ENCODE data around the gene ANAPC7.
"Not testable (repeated sequence)": the region's sequence is repeated elsewhere in the genome, so short reads cannot be mapped to it uniquely, and the experiment has no call there.

ANAPC7 gene

GRCh38 chr12:110348431-110349059 lies 55.0 kb downstream of the ANAPC7 start:
- DNase-seq (ENCODE audit: low spot score), result no peak

- no peak for DNase-seq (ENCODE audit: low spot score)
Observed at GRCh38 chr12:110347767-110348166, 55.7 kb downstream of the ANAPC7 start.

- no peak for DNase-seq (ENCODE audit: low spot score)
Observed at GRCh38 chr12:110345963-110346362, 57.5 kb downstream of the ANAPC7 start.

GRCh38 chr12:110345176-110345661 lies 58.3 kb downstream of the ANAPC7 start:
- DNase-seq (ENCODE audit: low spot score), result peak; percentile 76

GRCh38 chr12:110344657-110345056 lies 58.9 kb downstream of the ANAPC7 start:
- no peak for DNase-seq (ENCODE audit: low spot score)

GRCh38 chr12:110343736-110344555 lies 59.6 kb downstream of the ANAPC7 start:
- DNase-seq (ENCODE audit: low spot score), result no peak

- no peak for DNase-seq (ENCODE audit: low spot score)
Observed at GRCh38 chr12:110343114-110343513, 60.4 kb downstream of the ANAPC7 start.

GRCh38 chr12:110342157-110342556 lies 61.4 kb downstream of the ANAPC7 start:
- no peak for DNase-seq (ENCODE audit: low spot score)

- DNase-seq (ENCODE audit: low spot score), result no peak
Observed at GRCh38 chr12:110340706-110341105, 62.8 kb downstream of the ANAPC7 start.

GRCh38 chr12:110340261-110340660 lies 63.2 kb downstream of the ANAPC7 start:
- DNase-seq (ENCODE audit: low spot score), result not testable (repeated sequence)

- no peak for DNase-seq (ENCODE audit: low spot score)
Observed at GRCh38 chr12:110339184-110339952, 64.1 kb downstream of the ANAPC7 start.

GRCh38 chr12:110338754-110339153 lies 64.8 kb downstream of the ANAPC7 start:
- DNase-seq (ENCODE audit: low spot score), result no peak

GRCh38 chr12:110337912-110338710 lies 65.4 kb downstream of the ANAPC7 start:
- no peak for DNase-seq (ENCODE audit: low spot score)

- no peak for DNase-seq (ENCODE audit: low spot score)
Observed at GRCh38 chr12:110335481-110336045, 67.9 kb downstream of the ANAPC7 start.

GRCh38 chr12:110333201-110333600 lies 70.3 kb downstream of the ANAPC7 start:
- no peak for DNase-seq (ENCODE audit: low spot score)

GRCh38 chr12:110330544-110330943 lies 73.0 kb downstream of the ANAPC7 start:
- DNase-seq (ENCODE audit: low spot score), result peak; percentile 36

GRCh38 chr12:110330124-110330523 lies 73.4 kb downstream of the ANAPC7 start:
- DNase-seq (ENCODE audit: low spot score), result no peak

- DNase-seq (ENCODE audit: low spot score), result peak; percentile 26
Observed at GRCh38 chr12:110329710-110330109, 73.8 kb downstream of the ANAPC7 start.
